WERI-Rb-1 (cell line): ENCODE measurements around the gene PPFIBP1.

Experiments used
- DNase-seq: peaks from one replicate; pipeline ENCODE4 v3.0.0-alpha.2; 2020
- H3K27ac ChIP-seq: fragments of 250-450 bp; sonication (Bioruptor Pico); 2 replicates; pipeline ENCODE4 v1.5.1; 2020; ENCODE audit warnings: mild to moderate bottlenecking, moderate library complexity
- H3K27me3 ChIP-seq: fragments of 250-450 bp; sonication (Bioruptor Pico); 2 replicates; pipeline ENCODE4 v1.5.1; 2021; ENCODE audit warnings: mild to moderate bottlenecking, low read depth, moderate library complexity; ENCODE audit not compliant: insufficient read depth, severe bottlenecking
- H3K36me3 ChIP-seq: fragments of 250-450 bp; sonication (Bioruptor Pico); 2 replicates; pipeline ENCODE4 v1.5.1; 2020; ENCODE audit warnings: mild to moderate bottlenecking, moderate library complexity
- H3K4me3 ChIP-seq: 2 replicates; pipeline ENCODE4 v1.5.1; 2011; ENCODE audit warnings: low read depth, mild to moderate bottlenecking, control low read depth, low read length
- H3K9me3 ChIP-seq: fragments of 250-450 bp; sonication (Bioruptor Pico); 2 replicates; pipeline ENCODE4 v1.5.1; 2021; ENCODE audit warnings: mild to moderate bottlenecking, moderate library complexity; ENCODE audit not compliant: severe bottlenecking
- CTCF ChIP-seq: IDR thresholded peaks from 2 replicates; pipeline ENCODE4 v1.5.1; 2011; ENCODE audit warnings: low read depth, mild to moderate bottlenecking, control low read depth, inconsistent platforms, low read length

PPFIBP1 gene

GRCh38 chr12:27696864-27697564 is 173.0 kb downstream of the PPFIBP1 start:
- Histone ChIP-seq H3K36me3 (peaks cover under 1% of the 10 kb centered on the region; the same call in 1 of the 2 replicates), H3K27me3 (no peaks in the 10 kb centered on the region), H3K4me3 (no peak overlapping the region), H3K27ac (no peak overlapping the region), H3K9me3 (no peaks in the 10 kb centered on the region)
- DNase-seq = no peak
- no peak for TF ChIP-seq CTCF

GRCh38 chr12:27703720-27704452 is 179.9 kb downstream of the PPFIBP1 start:
- H3K4me3 ChIP-seq = no peak overlapping the region
- H3K27ac ChIP-seq = no peak overlapping the region
- H3K36me3 ChIP-seq = no peaks in the 10 kb centered on the region
- peak; percentile 78 for TF ChIP-seq CTCF
- no peaks in the 10 kb centered on the region for H3K9me3 ChIP-seq
- peak; percentile 83 for DNase-seq
- no peaks in the 10 kb centered on the region for H3K27me3 ChIP-seq

- Histone ChIP-seq H3K27me3 (no peaks in the 10 kb centered on the region), H3K27ac (no peak overlapping the region), H3K36me3 (no peaks in the 10 kb centered on the region), H3K4me3 (no peak overlapping the region), H3K9me3 (no peaks in the 10 kb centered on the region)
- no peak for TF ChIP-seq CTCF
- DNase-seq = no peak
Measured at GRCh38 chr12:27705263-27705662, 181.3 kb downstream of the PPFIBP1 start.

- H3K36me3 ChIP-seq = no peaks in the 10 kb centered on the region
- no peak for TF ChIP-seq CTCF
- H3K27ac ChIP-seq = no peak overlapping the region
- H3K4me3 ChIP-seq = no peak overlapping the region
- no peak for DNase-seq
- H3K9me3 ChIP-seq = no peaks in the 10 kb centered on the region
- no peaks in the 10 kb centered on the region for H3K27me3 ChIP-seq
Measured at GRCh38 chr12:27707216-27707615, 183.2 kb downstream of the PPFIBP1 start.

- no peaks in the 10 kb centered on the region for H3K9me3 ChIP-seq
- no peak for DNase-seq
- H3K36me3 ChIP-seq = peaks cover 6% of the 10 kb centered on the region; the same call in 1 of the 2 replicates
- TF ChIP-seq CTCF = no peak
- no peaks in the 10 kb centered on the region for H3K27me3 ChIP-seq
- H3K4me3 ChIP-seq = peak overlapping the region; percentile 100
- H3K27ac ChIP-seq = peak overlapping the region; percentile 81; the same call in 1 of the 2 replicates
Measured at GRCh38 chr12:27709212-27709931, 185.4 kb downstream of the PPFIBP1 start.
